Thyroid gland (tissue), 4 donors: ENCODE measurements around the gene LRFN2.

Source experiments
- CTCF ChIP-seq, 6 experiments: fragments of 200-600 bp in 3 of 6; fragments of 450-650 bp in 3 of 6; sonication (generic) in 3 of 6; IDR thresholded peaks; one replicate each; pipeline ENCODE4 v1.5.1; 2016 to 2019; ENCODE audit warnings: antibody characterized with exemption in 6 of 6, mild to moderate bottlenecking in 2 of 6, inconsistent platforms in 1 of 6, moderate library complexity in 1 of 6
- POLR2A ChIP-seq, 2 donors: fragments of 450-650 bp; IDR thresholded peaks; one replicate each; pipeline ENCODE4 v1.6.1; 2017; ENCODE audit warnings: antibody characterized with exemption in 2 of 2, mild to moderate bottlenecking in 2 of 2, moderate library complexity in 1 of 2

GRCh38 chr6:40349123-40349900 lies 237.9 kb downstream of the LRFN2 start:
- TF ChIP-seq CTCF (IDR thresholded peaks at IDR 0.05) (no peak), POLR2A (IDR thresholded peaks at IDR 0.05) (no peak)
